ENCODE measurements around the gene STX2. TPM values are rescaled to one million over a fixed set of nuclear protein-coding genes. Genes with fewer than 3 reads are reported as not detected.

STX2 gene
- total RNA-seq, 1 donor, result 58.3 TPM

GRCh38 chr12:130873825-130874224 lies 34.8 kb upstream of the STX2 start:
- no peak for DNase-seq (ENCODE audit: low read depth)
- no peak overlapping the region for H3K4me3 ChIP-seq (ENCODE audit: low read depth, low read length)
- TF ChIP-seq CTCF (IDR thresholded peaks at IDR 0.05; ENCODE audit: insufficient read depth, low read depth, low read length), result no peak

- TF ChIP-seq CTCF (IDR thresholded peaks at IDR 0.05; ENCODE audit: insufficient read depth, low read depth, low read length), result no peak
- DNase-seq (ENCODE audit: low read depth), result no peak
Measured at GRCh38 chr12:130873106-130873795, 34.2 kb upstream of the STX2 start.

GRCh38 chr12:130872179-130873096 lies 33.4 kb upstream of the STX2 start:
- peak; percentile 30 for DNase-seq (ENCODE audit: low read depth)
- TF ChIP-seq CTCF (IDR thresholded peaks at IDR 0.05; ENCODE audit: insufficient read depth, low read depth, low read length), result no peak
- peak overlapping the region; percentile 69 for H3K4me3 ChIP-seq (ENCODE audit: low read depth, low read length)

More at GRCh38 chr12:130873106-130873795, 34.2 kb upstream of the STX2 start:
- H3K4me3 ChIP-seq (ENCODE audit: low read depth, low read length), result peak overlapping the region; percentile 69

GRCh38 chr12:130871286-130872178 lies 32.5 kb upstream of the STX2 start, which contains the start of gene RAN:
Gene RAN, plus strand, starts transcription at chr12:130872066. Its CDS starts 528 bp downstream, at chr12:130872594.
- H3K4me3 ChIP-seq (ENCODE audit: low read depth, low read length), result peak within 1 kb of the TSS; percentile 69
- DNase-seq (ENCODE audit: low read depth), result peak; percentile 94
- no peak for TF ChIP-seq CTCF (IDR thresholded peaks at IDR 0.05; ENCODE audit: insufficient read depth, low read depth, low read length)

- peak; percentile 97 for DNase-seq (ENCODE audit: low read depth)
- peak; percentile 83 for TF ChIP-seq CTCF (IDR thresholded peaks at IDR 0.05; ENCODE audit: insufficient read depth, low read depth, low read length)
- H3K4me3 ChIP-seq (ENCODE audit: low read depth, low read length), result peak overlapping the region; percentile 67
Measured at GRCh38 chr12:130870442-130871285, 31.6 kb upstream of the STX2 start.
